NCI-H345 (cell line): ENCODE measurements around the gene GEMIN4.
"Not testable (repeated sequence)": the region's sequence is repeated elsewhere in the genome, so short reads cannot be mapped to it uniquely, and the experiment has no call there.

Experiments used
- DNase-seq: peaks from one replicate; lab custom pipeline; 2025; lab: John Stamatoyannopoulos, UW

The GEMIN4 gene

DNA sequence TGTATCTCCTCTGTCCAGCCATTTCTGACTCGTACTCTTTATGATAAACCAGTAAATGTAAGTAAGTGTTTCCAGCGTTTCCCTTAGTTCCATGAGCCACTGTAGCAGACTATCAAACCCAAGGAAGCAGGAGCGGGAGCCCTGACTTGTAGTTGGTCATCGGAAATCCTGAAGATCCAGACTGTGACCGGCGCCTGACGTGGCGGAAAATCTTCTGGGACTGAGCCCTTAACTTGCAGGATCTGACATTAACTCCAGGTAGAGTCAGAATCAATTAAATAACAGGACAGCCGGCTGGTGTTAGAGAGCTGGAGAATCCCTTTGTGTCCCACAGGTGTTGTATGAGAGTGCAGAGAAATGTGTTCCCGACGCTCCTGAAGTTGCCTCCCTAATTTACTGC, 26.0 kb upstream of the GEMIN4 start:
- no peak for DNase-seq

DNA sequence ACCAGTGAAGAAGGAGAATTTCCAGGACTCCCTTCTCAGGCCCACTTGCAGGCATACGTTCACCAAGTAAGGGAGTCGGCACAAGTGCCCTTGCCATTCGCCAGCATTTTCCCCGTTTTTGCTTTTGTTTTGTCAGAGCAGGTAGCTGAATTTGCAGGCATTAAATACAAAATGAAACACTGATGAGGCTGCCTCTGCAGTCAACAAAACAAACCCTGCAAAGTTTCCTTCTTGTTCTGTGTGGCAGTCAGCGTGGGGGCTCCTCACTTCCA, 22.2 kb upstream of the GEMIN4 start:
- DNase-seq = no peak

GRCh38 chr17:773467-774312, 21.6 kb upstream of the GEMIN4 start:
- no peak for DNase-seq

- DNase-seq = no peak
These were observed 21.0 kb upstream of the GEMIN4 start for GRCh38 chr17:773016-773415.

- no peak for DNase-seq
These were observed 15.0 kb upstream of the GEMIN4 start for GRCh38 chr17:767076-767475.

DNA sequence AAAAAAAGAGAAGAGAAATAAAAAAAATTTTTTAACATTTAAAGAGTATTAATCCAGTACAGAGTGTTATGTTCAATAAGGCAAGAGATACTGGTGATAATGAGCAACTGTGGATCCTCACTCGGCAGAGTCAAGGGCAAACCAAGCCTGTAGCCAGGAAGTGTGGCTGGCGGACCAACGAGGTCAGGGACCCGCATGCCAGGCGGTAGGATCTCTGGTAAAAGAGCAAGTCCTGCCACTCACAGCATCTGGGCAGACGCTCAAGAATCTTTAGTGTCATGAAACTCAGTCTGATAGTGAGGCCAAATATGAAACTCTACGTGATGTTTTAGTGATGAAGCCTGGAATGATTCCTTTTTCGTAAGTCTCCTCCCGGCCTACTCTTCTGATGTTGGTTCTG, 8.3 kb upstream of the GEMIN4 start:
- no peak for DNase-seq

DNA sequence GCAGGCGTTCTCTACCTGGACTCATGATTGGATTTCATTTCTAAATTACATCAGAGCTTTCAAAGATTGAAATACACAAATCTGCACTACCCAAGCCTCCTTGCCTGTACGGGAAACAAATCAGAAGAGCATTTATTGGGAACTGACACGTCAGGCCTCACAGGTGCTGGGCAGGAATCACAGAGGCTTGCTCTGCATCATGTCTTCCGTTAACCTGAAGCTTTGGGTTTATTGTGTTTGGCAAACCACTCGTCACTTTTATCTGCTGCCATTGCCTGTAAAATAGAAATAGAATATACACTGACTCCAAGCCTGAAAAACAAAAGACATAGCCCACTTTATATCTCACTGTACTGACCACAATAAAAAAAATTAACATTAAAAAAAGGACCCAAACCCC, 7.9 kb upstream of the GEMIN4 start:
- no peak for DNase-seq

DNA sequence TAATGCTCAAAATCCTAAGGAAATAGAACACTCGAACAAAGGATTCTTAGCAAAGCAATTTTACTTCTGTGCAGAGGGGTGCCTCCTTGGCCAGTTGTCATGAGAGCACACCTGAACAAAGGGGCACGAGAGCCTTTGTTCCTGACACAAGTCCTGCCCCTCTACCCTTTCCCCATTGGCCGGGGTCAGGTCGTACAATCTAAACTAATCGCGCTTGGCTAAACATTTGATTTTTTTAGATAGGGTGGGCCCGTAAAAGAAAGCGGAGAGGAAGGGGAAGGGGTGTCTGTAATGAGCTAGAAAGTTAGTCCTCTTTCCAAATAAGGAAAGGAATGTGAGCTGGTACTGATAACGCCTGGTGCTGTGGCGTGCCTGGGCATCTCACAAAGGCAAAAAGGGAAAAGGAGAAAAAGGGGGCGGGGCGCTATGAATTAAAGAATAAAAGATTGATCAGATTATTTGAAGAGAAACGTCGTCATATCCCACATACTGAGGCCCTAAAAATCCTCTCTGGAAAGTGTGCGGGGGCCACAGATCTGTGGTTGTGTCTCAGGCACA, 4.0 kb upstream of the GEMIN4 start:
- not testable (repeated sequence) for DNase-seq

DNA sequence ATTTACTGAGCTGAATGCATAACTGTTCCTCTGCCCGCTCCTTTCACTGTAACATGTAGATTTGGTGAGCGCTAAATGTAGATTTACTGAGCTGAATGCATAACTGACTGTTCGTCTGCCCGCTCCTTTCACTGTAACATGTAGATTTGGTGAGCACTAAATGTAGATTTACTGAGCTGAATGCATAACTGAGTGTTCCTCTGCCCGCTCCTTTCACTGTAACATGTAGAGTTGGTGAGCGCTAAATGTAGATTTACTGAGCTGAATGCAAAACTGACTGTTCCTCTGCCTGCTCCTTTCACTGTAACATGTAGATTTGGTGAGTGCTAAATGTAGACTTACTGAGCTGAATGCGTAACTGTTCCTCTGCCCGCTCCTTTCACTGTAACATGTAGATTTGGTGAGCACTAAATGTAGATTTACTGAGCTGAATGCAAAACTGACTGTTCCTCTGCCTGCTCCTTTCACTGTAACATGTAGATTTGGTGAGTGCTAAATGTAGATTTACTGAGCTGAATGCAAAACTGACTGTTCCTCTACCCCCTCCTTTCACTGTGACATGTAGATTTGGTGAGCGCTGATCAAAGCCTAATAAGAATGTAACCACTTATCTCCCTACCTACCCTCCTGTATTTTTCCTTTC, 3.4 kb upstream of the GEMIN4 start:
- not testable (repeated sequence) for DNase-seq

DNA sequence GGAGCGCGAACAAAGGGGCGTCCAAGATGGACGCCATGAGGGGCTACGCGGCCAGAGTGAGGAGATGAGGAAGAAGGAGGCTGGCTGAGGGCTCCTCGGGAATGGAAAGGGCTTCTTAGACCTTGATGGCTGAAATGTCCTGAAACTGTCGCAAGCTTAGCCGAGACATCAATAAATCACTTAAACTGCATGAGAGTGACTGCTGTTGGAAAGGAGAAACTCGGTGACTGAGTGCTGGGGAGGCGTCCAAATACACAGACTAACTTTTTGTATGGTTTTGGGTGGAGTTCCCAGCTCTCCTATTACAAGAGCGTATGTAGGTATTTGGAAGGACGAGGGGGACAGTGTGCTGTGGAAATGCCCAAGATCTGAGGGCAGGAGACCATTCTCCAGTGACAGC, 1.4 kb upstream of the GEMIN4 start:
- no peak for DNase-seq

GRCh38 chr17:752620-753219, 656 bp upstream of the GEMIN4 start:
- DNase-seq = peak; percentile 51

- no peak for DNase-seq
These were observed 629 bp downstream of the GEMIN4 start for GRCh38 chr17:751269-752001.

- DNase-seq = no peak
These were observed 1.5 kb downstream of the GEMIN4 start for GRCh38 chr17:750431-751037.

DNA sequence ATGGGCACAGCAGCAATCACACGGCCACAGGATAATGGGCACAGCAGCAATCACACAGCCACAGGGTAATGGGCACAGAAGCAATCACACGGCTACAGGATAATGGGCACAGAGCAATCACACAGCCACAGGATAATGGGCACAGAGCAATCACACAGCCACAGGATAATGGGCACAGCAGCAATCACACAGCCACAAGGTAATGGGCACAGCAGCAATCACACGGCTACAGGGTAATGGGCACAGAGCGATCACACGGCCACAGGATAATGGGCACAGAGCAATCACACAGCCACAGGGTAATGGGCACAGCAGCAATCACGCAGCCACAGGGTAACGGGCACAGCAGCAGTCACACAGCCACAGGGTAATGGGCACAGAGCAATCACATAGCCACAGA, 2.7 kb downstream of the GEMIN4 start:
- DNase-seq = not testable (repeated sequence)

GRCh38 chr17:748604-749003, 3.5 kb downstream of the GEMIN4 start:
- DNase-seq = not testable (repeated sequence)

DNA sequence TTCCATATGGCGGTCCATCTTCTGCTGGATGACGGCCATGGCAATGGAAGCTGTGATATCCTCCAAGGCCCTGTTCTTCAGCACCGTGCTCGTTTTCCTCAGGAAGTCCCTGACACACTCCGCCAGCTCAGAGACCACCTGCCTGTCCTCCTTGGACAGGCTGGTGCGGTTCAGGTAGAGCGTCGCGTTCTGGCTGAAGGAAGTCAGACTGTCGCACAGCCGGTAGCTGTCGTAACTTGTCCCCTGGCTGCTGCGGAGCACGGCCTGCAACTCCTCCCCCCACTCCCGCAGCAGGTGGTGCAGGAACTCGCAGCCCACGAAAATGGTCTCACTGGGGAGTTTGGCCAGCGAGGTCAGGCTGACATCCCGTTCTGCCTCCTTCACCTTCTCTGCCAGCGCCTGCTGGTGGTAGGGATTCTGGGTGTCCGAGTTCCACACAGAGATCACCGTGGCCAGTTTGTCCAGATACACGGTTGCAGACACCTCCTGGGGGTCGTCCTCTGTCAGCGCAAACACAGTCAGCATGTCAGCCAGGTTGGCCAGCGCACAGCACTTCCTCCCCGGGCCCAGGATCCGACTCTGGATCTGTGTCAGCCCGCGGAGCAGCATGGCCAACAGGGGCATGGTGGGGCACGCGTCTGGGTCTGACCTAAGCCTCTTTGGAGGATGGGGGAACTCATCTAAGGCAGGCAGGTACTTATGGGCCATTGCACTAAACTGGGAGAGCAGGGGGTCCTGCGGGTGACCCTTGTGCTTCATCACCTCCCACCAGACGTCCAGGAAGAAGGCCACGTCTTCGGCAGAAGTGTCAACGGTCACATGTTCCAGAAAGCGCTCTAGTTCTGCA, 5.1 kb downstream of the GEMIN4 start:
- DNase-seq = no peak

DNA sequence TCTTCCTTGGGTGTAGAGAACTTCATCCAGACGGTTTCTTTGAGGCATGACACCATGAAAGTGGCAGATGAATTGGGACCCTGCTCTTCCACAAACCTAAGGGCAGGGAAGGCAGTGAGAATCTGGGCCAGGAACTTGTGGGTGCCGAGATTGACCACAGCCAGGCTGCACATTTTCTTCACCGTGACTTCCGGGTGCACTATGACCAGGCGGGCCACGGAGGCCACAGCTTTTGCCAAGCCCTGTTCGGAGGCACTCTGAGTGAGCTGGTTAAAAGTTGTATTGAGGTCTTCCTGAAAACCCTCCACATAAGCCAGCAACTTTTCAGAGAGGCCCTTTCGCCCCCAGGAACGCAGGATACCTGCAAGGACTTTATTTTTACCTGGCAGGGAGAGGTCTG, 5.9 kb downstream of the GEMIN4 start:
- DNase-seq = no peak

GRCh38 chr17:745406-745805, 6.7 kb downstream of the GEMIN4 start:
- DNase-seq = no peak

GRCh38 chr17:744937-745336, 7.1 kb downstream of the GEMIN4 start:
- DNase-seq = no peak

DNA sequence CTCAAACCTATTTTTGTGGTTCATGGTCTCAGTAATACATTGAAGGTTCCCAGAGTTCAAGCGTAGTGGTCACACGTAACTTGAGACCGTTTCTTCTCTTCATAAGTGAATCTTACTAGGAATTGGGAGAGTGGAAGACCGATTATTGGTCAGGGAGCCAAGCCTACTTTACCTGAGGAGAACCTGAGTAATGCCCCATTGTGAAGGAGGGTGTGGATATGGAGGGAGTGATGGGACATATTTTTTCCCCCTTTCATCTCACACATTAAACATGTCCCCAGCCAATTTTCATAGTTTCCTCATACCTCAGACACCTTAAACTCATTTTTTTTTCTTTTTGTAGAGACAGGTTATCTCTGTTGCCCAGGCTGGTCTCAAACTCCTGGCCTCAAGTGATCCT, 8.9 kb downstream of the GEMIN4 start:
- no peak for DNase-seq

- DNase-seq = no peak
These were observed 9.8 kb downstream of the GEMIN4 start for GRCh38 chr17:742147-742793.
